BJ (cell line): ENCODE results near the gene UQCRC1. TPM values are rescaled to one million over a fixed set of nuclear protein-coding genes. Genes with fewer than 3 reads are reported as not detected.

ENCODE experiments used
- CTCF ChIA-PET: fragments of 350-600 bp; formaldehyde crosslinking; extraction: SDS; loops from one replicate; lab custom pipeline; 2021; ENCODE audit warnings: antibody characterized with exemption, inconsistent platforms; lab: Yijun Ruan, JAX
- POLR2A ChIA-PET: fragments of 300-600 bp; sonication (Branson Sonifier 250); formaldehyde crosslinking; extraction: SDS; loops from one replicate; lab custom pipeline; 2021; ENCODE audit warnings: antibody characterized with exemption; lab: Charles Lee
- DNase-seq: peaks from one replicate; pipeline ENCODE4 v3.0.0-alpha.2; 2011; ENCODE audit warnings: low read depth
- H3K27me3 ChIP-seq: 2 replicates; pipeline ENCODE4 v1.6.0; 2011; ENCODE audit warnings: low read length; ENCODE audit not compliant: control insufficient read depth, insufficient read depth
- H3K36me3 ChIP-seq: 2 replicates; pipeline ENCODE4 v1.5.1; 2011; ENCODE audit warnings: low read length; ENCODE audit not compliant: control insufficient read depth, insufficient read depth
- H3K4me3 ChIP-seq: 2 replicates; pipeline ENCODE4 v1.5.1; 2011; ENCODE audit warnings: low read depth, mild to moderate bottlenecking, control low read depth, low read length
- CTCF ChIP-seq: IDR thresholded peaks from 2 replicates; pipeline ENCODE4 v1.5.1; 2011; ENCODE audit warnings: low read depth, mild to moderate bottlenecking, control low read depth, inconsistent platforms, low read length, moderate library complexity; ENCODE audit not compliant: insufficient read depth
- polyA plus RNA-seq: library from polyadenylated mRNA; depleted of rRNA; stranded (reverse); fragments of >200 nt; gene quantifications from 2 replicates; pipeline ENCODE4 v1.2.3, GENCODE V29; 2011

Gene UQCRC1
- polyA plus RNA-seq, 1 experiment, result 662 TPM

DNA sequence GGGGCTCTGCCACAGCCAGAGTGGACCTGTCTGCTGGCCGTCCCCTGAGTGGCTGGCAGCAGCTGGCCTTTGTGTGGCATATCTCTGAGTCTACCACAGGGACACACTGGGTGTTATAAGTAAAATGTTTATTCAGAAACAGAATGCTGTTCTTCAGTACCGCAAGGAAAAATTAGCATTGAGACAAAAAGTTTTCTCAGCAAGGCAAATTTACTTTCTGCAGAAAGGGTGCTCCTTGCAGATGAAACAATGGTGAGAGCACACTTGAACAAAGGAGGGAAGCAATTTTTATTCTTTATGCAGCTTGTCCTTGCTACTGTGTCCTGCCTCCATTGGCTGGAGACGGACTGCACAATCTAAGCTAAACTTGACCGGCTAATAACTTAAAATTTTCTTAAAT is 8.1 kb upstream of the UQCRC1 start:
- CTCF ChIA-PET, result interaction anchor here (0.7 to 1.4 kb wide), 3 partner anchors 18 to 122 kb away, joined by 3 to 6 read pairs (median 3); partner anchors contain the start of genes CELSR3 and SLC26A6
- Histone ChIP-seq H3K4me3 (no peak overlapping the region), H3K27me3 (no peaks in the 10 kb centered on the region), H3K36me3 (peaks cover 8% of the 10 kb centered on the region)
- DNase-seq, result no peak
- POLR2A ChIA-PET, result no interaction called here
- TF ChIP-seq CTCF, result no peak

GRCh38 chr3:48614044-48614443 is 4.6 kb upstream of the UQCRC1 start:
- DNase-seq, result peak; percentile 51
- H3K27me3 ChIP-seq, result no peaks in the 10 kb centered on the region
- no peak overlapping the region for H3K4me3 ChIP-seq
- CTCF ChIA-PET, result interaction anchor here (2.3 to 5.1 kb wide), 2 partner anchors 16 to 21 kb away, joined by 6 to 29 read pairs; partner anchors contain the start of gene SLC26A6
- TF ChIP-seq CTCF, result no peak
- no peaks in the 10 kb centered on the region for H3K36me3 ChIP-seq
- POLR2A ChIA-PET, result no interaction called here

DNA sequence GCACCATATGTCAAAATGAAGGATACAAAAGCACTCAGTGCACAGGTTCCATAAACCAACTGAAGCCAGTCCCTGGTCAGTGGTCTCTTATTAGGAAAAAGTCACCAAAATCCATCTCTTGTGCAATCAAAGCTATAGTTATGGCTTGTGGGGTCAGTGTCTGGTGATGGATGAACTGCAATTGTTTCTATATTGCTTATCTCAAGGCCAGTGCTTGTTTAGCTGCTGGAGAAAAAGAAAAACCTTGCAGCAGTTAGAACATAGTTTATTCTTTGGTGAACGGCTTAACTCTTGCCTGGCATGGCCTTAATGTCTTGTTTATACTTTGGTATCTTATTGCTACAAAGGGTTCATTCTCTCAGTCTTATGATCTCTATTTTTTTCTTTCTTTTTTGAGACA is 2.9 kb upstream of the UQCRC1 start:
- H3K4me3 ChIP-seq, result no peak overlapping the region
- no peak for TF ChIP-seq CTCF
- no peaks in the 10 kb centered on the region for H3K27me3 ChIP-seq
- no peaks in the 10 kb centered on the region; the same call in 1 of the 2 replicates for H3K36me3 ChIP-seq
- POLR2A ChIA-PET, result no interaction called here
- DNase-seq, result no peak
- CTCF ChIA-PET, result interaction anchor here (0.6 to 5.1 kb wide), 8 partner anchors 11 to 176 kb away, joined by 3 to 29 read pairs (median 4); partner anchors contain the start of gene SLC26A6

DNA sequence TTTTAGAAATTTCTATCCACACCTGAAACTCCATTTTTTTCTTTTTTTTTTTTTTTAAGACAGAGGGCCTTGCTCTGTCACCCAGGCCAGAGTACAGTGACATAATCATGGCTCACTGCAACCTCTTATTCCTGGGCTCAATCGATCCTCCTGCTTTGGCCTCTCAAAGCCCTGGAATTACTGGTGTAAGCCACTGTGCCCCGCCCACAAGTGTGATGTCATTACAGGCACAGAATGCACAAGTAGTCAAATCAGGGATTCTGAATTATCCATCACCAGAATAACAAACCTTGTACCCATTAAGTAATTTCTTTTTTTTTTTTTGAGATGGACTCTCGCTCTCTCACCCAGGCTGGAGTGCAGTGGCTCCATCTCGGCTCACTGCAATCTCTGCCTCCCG is 1.9 kb downstream of the UQCRC1 start:
- Histone ChIP-seq H3K27me3 (no peaks in the 10 kb centered on the region), H3K36me3 (peaks cover 30% of the 10 kb centered on the region), H3K4me3 (no peak overlapping the region)
- ChIA-PET CTCF (interaction anchor here (0.8 kb wide), 1 partner anchor 50 kb away, joined by 3 read pairs; no protein-coding TSS in a partner anchor), POLR2A (no interaction called here)
- no peak for TF ChIP-seq CTCF
- DNase-seq, result no peak

DNA sequence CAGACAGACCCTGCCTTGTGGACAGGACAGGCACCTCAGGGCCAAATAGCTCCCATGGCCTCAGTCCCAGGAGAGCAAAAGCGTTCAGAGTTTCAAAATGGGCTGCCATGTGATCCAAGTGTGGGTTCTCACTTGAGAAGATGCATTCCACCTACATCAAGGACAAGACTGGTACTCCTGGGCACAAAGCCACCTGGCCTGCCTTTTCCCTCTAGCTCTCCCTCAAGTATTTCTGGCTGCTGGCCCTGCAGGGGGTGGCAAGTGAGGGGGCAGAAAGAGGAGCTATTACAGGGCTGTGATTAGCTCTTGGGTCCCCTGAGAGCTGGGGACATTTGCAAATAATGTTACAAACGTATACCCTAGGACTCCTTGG is 7.8 kb downstream of the UQCRC1 start:
- no peak for TF ChIP-seq CTCF
- no peak for DNase-seq
- ChIA-PET POLR2A (no interaction called here), CTCF (interaction anchor here (1.0 to 1.9 kb wide), 4 partner anchors 10 to 62 kb away, joined by 3 to 10 read pairs (median 4); no protein-coding TSS in a partner anchor)
- Histone ChIP-seq H3K27me3 (no peaks in the 10 kb centered on the region), H3K4me3 (no peak overlapping the region), H3K36me3 (peaks cover 54% of the 10 kb centered on the region)
